ENCODE data around the gene TMEM184A. TPM values are rescaled to one million over a fixed set of nuclear protein-coding genes. Genes with fewer than 3 reads are reported as not detected.

The TMEM184A gene
- total and polyA plus RNA-seq, 2 of the 13 experiments (the other 11 are each of a cell fraction or from before 2014, with no cell fraction given) = 9.5 to 20.4 TPM

DNA sequence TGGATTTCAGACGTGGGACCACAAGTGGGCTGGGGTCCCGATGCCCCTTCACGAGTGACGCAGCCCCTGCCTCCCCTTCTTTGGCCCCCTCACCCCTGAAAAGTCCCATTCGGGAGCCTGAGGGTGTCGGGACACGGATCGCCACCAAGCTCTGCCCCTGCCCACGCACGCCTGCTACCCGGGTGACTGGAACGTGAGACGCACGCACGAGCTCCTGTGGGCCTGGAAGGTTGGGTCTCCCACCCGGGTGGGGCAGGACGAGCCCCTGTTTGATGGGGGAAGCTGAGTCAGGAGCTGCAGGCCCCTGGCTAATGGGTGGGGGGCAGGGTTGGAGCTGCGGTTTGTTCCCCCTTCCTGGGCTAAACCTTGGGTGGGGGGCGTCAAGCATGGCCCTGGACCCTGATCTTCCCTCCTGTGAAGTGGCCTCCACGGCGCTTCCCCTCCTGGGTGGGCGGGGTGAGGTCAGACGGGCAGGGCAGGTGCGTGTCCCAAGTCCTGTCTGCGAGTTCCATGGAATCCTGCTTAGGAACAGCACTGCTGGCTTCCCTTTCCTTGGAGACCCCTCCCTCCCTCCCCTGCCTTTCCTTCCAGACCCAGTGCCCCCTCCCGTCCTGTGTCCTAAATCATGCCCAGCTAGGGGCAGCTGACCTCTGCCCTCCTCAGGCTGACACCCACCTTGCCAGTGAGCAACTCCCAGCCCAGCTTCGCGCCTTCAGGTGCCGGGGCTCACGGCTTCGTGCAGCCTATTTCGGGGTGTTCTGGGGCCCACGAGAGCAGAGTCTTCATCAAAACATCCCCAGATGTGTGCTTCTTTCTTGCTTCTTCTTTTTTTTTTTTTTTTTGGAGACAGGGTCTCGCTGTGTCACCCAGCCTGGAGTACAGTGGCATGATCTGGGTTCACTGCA, 5.3 kb upstream of the TMEM184A start (continued):
- TF ChIP-seq, protein P1, sequence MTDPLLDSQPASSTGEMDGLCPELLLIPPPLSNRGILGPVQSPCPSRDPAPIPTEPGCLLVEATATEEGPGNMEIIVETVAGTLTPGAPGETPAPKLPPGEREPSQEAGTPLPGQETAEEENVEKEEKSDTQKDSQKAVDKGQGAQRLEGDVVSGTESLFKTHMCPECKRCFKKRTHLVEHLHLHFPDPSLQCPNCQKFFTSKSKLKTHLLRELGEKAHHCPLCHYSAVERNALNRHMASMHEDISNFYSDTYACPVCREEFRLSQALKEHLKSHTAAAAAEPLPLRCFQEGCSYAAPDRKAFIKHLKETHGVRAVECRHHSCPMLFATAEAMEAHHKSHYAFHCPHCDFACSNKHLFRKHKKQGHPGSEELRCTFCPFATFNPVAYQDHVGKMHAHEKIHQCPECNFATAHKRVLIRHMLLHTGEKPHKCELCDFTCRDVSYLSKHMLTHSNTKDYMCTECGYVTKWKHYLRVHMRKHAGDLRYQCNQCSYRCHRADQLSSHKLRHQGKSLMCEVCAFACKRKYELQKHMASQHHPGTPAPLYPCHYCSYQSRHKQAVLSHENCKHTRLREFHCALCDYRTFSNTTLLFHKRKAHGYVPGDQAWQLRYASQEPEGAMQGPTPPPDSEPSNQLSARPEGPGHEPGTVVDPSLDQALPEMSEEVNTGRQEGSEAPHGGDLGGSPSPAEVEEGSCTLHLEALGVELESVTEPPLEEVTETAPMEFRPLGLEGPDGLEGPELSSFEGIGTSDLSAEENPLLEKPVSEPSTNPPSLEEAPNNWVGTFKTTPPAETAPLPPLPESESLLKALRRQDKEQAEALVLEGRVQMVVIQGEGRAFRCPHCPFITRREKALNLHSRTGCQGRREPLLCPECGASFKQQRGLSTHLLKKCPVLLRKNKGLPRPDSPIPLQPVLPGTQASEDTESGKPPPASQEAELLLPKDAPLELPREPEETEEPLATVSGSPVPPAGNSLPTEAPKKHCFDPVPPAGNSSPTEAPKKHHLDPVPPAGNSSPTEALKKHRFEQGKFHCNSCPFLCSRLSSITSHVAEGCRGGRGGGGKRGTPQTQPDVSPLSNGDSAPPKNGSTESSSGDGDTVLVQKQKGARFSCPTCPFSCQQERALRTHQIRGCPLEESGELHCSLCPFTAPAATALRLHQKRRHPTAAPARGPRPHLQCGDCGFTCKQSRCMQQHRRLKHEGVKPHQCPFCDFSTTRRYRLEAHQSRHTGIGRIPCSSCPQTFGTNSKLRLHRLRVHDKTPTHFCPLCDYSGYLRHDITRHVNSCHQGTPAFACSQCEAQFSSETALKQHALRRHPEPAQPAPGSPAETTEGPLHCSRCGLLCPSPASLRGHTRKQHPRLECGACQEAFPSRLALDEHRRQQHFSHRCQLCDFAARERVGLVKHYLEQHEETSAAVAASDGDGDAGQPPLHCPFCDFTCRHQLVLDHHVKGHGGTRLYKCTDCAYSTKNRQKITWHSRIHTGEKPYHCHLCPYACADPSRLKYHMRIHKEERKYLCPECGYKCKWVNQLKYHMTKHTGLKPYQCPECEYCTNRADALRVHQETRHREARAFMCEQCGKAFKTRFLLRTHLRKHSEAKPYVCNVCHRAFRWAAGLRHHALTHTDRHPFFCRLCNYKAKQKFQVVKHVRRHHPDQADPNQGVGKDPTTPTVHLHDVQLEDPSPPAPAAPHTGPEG (CRISPR knock-in tag; IDR thresholded peaks at IDR 0.05) = no peak
- TF ChIP-seq GFI1 (CRISPR knock-in tag; IDR thresholded peaks at IDR 0.05; ENCODE audit: borderline replicate concordance) = no peak
- no peak for TF ChIP-seq MAZ (IDR thresholded peaks at IDR 0.05; ENCODE audit: borderline replicate concordance, low read depth, low read length)
- no peak for TF ChIP-seq MAZ (CRISPR knock-in tag; IDR thresholded peaks at IDR 0.05; ENCODE audit: low read depth)
- no peak for TF ChIP-seq SP140L (CRISPR knock-in tag; IDR thresholded peaks at IDR 0.05; ENCODE audit: borderline replicate concordance)
- TF ChIP-seq ZNF547 (CRISPR knock-in tag; IDR thresholded peaks at IDR 0.05) = no peak
- TF ChIP-seq KDM5A (IDR thresholded peaks at IDR 0.05; ENCODE audit: borderline replicate concordance, low read length) = no peak
- TF ChIP-seq ZSCAN21 (CRISPR knock-in tag; IDR thresholded peaks at IDR 0.05; ENCODE audit: borderline replicate concordance) = no peak
- TF ChIP-seq, protein P2, sequence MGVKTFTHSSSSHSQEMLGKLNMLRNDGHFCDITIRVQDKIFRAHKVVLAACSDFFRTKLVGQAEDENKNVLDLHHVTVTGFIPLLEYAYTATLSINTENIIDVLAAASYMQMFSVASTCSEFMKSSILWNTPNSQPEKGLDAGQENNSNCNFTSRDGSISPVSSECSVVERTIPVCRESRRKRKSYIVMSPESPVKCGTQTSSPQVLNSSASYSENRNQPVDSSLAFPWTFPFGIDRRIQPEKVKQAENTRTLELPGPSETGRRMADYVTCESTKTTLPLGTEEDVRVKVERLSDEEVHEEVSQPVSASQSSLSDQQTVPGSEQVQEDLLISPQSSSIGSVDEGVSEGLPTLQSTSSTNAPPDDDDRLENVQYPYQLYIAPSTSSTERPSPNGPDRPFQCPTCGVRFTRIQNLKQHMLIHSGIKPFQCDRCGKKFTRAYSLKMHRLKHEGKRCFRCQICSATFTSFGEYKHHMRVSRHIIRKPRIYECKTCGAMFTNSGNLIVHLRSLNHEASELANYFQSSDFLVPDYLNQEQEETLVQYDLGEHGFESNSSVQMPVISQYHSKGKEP (CRISPR knock-in tag; IDR thresholded peaks at IDR 0.05) = no peak
- TF ChIP-seq HOXA9 (CRISPR knock-in tag; IDR thresholded peaks at IDR 0.05; ENCODE audit: borderline replicate concordance) = no peak

All from HepG2 (cell line).